T follicular helper cell (primary cell): ENCODE data around the gene AGBL4.
"Not testable (repeated sequence)": the region's sequence is repeated elsewhere in the genome, so short reads cannot be mapped to it uniquely, and the experiment has no call there.

Source experiments
- DNase-seq: peaks from one replicate; pipeline ENCODE4 v3.0.0-alpha.2; 2020; ENCODE audit warnings: low read depth

AGBL4 gene

DNA sequence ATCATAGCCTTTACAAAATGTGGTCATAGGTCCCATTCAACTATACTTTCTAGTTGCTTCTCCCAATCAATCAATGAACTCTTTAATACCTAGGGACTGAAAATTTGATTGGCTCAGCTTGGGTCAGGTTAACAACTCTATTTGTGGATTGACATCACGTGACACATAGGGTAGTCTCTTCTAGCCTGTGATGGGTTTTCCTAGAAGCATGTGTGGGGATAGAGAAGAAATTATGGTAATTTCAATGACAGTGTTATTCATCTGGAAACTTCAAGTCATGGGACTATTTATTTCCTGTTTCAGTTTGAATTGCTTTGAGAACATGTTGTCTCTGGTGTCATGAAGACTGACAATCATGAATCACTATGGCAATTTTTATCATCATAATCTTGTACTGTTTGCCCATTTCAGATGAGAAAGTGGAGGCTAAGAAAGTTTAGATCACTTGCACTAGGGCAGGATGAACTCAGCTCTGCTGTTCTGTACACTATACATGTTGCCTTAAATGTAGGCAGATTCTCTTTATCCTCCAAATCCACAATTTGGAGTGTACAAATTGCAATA lies 717.2 kb downstream of the AGBL4 start:
- no peak for DNase-seq

DNA sequence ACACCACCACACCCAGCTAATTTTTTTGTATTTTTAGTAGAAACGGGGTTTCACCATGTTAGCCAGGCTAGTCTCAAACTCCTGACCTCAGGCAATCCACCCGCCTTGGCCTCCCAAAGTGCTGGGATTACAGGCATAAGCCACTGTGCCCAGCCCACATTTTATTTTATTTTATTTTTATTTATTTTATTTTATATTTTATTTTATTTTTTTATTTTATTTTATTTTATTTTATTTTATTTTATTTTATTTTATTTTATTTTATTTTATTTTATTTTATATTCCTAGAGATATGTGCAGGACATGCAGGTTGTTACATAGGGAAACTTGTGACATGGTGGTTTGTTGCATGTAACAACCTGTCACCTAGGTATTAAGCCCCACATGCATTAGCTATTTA lies 721.4 kb downstream of the AGBL4 start:
- not testable (repeated sequence) for DNase-seq

GRCh38 chr1:49298304-49298703 lies 725.5 kb downstream of the AGBL4 start:
- no peak for DNase-seq

DNA sequence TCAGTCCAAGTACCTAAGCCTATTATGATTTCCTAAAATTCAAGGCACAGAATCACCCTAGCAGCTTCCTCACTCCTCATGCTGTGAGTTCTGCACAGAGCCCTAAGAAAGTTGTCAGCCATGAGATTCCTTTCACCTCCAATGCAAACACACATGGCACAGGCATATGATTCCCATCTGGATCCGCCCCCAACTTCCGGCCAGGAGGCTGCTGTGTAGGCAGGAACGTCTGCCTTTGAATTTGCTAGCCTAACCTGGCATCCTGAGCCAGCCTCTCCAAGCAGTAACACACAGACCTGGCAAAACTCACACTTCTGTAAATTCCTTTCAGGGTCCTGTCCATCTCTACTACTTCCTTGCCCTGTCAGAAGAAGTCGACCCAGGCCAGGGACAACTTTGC lies 726.0 kb downstream of the AGBL4 start:
- no peak for DNase-seq

GRCh38 chr1:49294539-49294938 lies 729.2 kb downstream of the AGBL4 start:
- DNase-seq, result no peak

GRCh38 chr1:49293016-49293415 lies 730.7 kb downstream of the AGBL4 start:
- no peak for DNase-seq

GRCh38 chr1:49257211-49258049 lies 766.3 kb downstream of the AGBL4 start:
- DNase-seq, result not testable (repeated sequence)

DNA sequence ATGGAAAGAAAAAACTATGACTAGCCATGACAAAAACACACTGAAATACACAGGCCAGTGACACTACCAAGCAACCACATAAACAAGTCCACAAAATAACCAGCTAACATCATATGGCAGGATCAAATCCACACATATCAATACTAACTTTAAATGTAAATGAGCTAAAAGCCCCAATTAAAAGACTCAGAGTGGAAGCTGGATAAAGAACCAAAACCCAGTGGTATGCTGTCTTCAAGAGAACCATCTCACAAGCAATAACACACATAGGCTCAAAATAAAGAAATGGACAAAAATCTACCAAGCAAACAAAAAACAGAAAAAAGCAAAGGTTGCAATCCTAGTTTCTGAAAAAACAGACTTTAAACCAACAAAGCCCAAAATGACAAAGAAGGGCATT lies 770.8 kb downstream of the AGBL4 start:
- DNase-seq, result no peak

DNA sequence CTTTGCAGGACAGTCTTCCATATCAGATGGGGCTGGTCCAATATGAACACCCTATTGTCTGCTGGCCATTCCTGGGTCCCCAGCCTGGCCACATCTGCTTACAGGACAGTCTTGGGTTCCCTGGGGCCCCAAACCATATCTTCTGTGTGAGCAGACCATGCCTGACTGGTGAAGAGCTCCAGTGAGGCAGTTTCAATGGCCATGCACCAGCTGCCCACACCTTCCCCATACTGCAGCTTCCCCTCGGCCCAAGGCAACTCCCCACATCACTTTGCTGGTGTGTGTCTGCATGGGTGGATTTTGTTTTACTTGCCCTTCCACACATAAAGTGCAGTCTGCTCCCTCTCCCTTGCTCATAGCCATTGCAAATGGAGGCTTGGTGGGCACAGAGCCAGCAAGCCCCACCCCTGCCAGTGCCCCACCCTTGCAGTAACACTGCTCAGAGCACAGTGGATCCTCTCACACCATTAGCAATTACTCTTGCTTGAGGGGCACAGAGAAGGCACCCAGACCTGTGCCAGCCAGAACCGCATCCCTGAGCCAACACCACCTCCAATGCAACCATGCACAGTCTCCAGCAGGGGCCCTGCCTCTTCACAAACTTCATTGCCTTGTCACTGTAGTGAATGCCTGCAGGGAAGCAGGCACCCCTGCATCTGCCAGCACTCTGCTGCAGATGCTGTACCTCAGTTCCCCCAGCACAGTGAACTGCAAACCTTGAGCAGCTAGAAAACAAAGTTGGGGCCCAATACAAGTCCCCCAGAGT lies 772.6 kb downstream of the AGBL4 start:
- DNase-seq, result no peak

- DNase-seq, result no peak
Measured at GRCh38 chr1:49240709-49241221, 783.0 kb downstream of the AGBL4 start.

GRCh38 chr1:49234988-49235387 lies 788.8 kb downstream of the AGBL4 start:
- no peak for DNase-seq

DNA sequence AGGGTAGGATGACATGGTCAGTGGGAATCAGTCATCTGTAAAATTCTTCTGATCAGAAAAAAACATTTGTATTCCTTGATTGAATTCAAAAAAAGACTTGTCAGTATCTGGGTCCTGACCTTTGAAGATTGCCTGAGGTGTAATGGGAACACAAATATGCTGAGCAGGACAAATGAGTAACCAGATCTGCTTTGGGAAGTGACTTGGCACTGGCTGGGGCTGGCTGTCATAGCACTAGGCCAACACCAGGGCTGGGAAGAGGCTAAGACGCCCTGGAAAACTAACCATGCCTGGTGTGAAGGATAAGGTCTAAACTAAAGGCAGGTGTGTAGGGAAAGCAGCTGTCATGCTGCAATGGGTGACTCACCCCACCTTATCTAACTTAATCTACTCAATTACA lies 794.2 kb downstream of the AGBL4 start:
- DNase-seq, result no peak

- no peak for DNase-seq
Measured at GRCh38 chr1:49226758-49227157, 797.0 kb downstream of the AGBL4 start.

- no peak for DNase-seq
Measured at GRCh38 chr1:49225464-49225863, 798.3 kb downstream of the AGBL4 start.

DNA sequence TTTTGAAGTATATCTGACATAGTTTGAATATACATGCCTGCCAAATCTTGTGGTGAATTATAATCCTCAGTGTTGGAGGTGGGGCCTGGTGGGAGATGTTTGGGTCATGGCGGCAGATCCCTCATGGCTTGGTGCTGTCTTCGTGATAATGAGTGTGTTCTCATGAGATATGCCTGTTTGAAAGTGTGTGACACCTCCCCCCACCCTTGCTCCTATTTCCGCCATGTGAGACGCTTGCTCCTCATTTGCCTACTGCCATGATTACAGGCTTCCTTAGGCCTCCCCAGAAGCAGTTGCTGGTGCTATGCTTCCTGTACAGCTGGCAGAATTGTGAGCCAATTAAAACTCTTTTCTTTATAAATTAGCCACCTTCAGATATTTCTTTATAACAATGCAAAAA lies 810.5 kb downstream of the AGBL4 start:
- no peak for DNase-seq

GRCh38 chr1:49208712-49209111 lies 815.0 kb downstream of the AGBL4 start:
- DNase-seq, result no peak

GRCh38 chr1:49204720-49205119 lies 819.0 kb downstream of the AGBL4 start:
- no peak for DNase-seq

DNA sequence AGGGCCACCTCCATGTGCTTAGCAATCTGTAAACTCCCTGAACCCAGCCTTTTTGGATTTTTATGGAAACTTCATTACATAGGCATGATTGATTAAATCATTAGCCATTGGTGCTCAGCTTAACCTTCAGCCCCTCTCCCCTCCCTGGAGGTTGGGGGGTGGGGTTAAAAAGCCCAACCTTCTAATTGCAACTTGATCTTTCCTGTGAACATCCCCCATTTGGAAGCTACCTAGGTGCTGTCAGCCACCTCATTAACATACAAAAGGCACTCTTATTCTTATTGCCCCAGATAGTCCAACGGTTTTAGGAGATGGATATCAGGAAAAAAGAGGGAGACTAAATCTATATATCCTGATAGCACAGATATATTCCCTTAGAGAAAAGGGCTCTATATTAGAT lies 823.0 kb downstream of the AGBL4 start:
- DNase-seq, result no peak

- no peak for DNase-seq
Measured at GRCh38 chr1:49199564-49199963, 824.2 kb downstream of the AGBL4 start.

GRCh38 chr1:49197081-49197480 lies 826.7 kb downstream of the AGBL4 start:
- no peak for DNase-seq

DNA sequence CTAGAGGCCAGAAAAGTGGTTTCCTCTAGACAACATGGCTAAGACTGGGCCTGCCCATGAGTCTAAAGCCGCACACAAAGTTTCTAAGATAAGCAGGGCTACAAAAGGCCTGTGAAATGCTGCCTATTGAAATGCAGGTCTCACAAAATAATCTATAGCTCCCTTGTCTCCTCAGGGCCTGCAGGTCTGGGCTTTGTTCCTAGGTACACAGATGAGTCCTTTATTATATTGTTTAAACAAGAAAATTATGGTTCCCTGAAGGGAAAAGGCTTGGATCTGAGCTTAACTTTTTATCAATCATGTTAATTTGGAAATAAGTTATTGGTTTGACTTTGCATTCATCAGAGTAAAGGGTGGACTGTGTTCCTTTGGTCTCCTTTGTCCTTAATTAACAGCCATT lies 833.6 kb downstream of the AGBL4 start:
- no peak for DNase-seq

DNA sequence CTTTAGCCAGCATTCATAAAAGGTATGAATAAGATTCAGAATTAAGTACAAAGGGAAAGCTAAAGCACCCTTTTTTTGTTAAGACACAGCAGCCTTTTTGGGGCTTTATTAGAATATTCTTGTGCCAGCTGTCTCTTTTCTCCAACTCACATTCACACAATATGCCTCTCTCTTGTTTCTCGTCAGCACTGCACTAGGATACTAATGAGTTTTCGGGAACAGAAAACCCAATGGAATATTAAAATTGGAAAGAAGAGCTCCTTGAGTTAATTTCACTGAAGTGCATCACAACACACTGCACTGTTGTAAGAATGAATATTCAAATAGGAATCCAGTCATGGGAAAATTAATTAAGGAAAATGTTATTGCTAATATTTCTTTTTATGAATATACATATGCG lies 836.7 kb downstream of the AGBL4 start:
- no peak for DNase-seq

DNA sequence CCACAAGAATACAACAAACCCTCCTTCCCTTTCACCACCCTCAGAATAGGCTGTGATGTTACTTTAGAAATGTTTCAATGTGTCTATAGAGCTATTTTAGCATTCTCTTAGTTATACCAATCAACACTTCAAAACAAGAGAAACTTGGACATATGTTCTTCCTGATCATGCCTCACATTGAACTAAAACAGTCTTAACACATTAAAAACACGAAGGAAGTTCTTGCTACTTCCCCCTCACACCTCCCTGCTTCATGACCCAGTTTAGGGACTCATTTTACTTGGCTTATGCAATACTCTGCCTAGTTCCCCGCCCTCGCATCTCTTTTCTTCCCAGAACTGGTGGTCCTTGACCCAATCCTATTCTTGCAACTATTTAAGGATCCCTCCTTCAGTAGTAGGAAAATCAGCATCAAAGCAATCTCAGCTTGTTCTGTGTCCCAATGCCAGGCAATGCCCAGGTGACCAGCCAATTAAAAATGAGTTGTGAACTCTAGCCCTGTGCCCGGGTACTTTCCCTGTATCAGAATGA lies 838.2 kb downstream of the AGBL4 start:
- no peak for DNase-seq
